HEK293T (cell line): ENCODE results near the gene ZDHHC7.

Experiments
- BHLHE40 ChIP-seq: fragments of 450-650 bp; IDR thresholded peaks from 2 replicates; pipeline ENCODE4 v1.6.1; 2016; ENCODE audit warnings: mild to moderate bottlenecking, moderate library complexity, borderline replicate concordance
- ELF4 ChIP-seq: fragments of 450-650 bp; IDR thresholded peaks from 2 replicates; pipeline ENCODE4 v1.6.1; 2017; ENCODE audit warnings: antibody characterized with exemption
- FOXA1 ChIP-seq: fragments of 450-650 bp; IDR thresholded peaks from 2 replicates; pipeline ENCODE4 v1.6.1; 2016; ENCODE audit warnings: mild to moderate bottlenecking
- FOXK2 ChIP-seq: fragments of 450-650 bp; IDR thresholded peaks from 2 replicates; pipeline ENCODE4 v1.6.1; 2016; ENCODE audit warnings: mild to moderate bottlenecking
- FOXM1 ChIP-seq: fragments of 450-650 bp; IDR thresholded peaks from 2 replicates; pipeline ENCODE4 v1.6.1; 2017; ENCODE audit warnings: mild to moderate bottlenecking, borderline replicate concordance
- HDGF ChIP-seq: fragments of 450-650 bp; IDR thresholded peaks from 2 replicates; pipeline ENCODE4 v1.6.1; 2017; ENCODE audit warnings: antibody characterized with exemption, borderline replicate concordance
- L3MBTL2 ChIP-seq: fragments of 450-650 bp; conservative IDR thresholded peaks from 2 replicates; pipeline ENCODE4 v1.6.1; 2016; ENCODE audit warnings: mild to moderate bottlenecking
- LEF1 ChIP-seq: fragments of 450-650 bp; IDR thresholded peaks from 2 replicates; pipeline ENCODE4 v1.6.1; 2017; ENCODE audit warnings: mild to moderate bottlenecking, borderline replicate concordance
- NFRKB ChIP-seq: fragments of 450-650 bp; IDR thresholded peaks from 2 replicates; pipeline ENCODE4 v1.6.1; 2016; ENCODE audit warnings: mild to moderate bottlenecking, moderate library complexity
- SP1 ChIP-seq: fragments of 450-650 bp; IDR thresholded peaks from 2 replicates; pipeline ENCODE4 v1.6.1; 2017
- SUZ12 ChIP-seq: fragments of 450-650 bp; IDR thresholded peaks from 2 replicates; pipeline ENCODE4 v1.6.1; 2016; ENCODE audit warnings: mild to moderate bottlenecking
- TARDBP ChIP-seq: fragments of 450-650 bp; IDR thresholded peaks from 2 replicates; pipeline ENCODE4 v1.6.1; 2016

DNA sequence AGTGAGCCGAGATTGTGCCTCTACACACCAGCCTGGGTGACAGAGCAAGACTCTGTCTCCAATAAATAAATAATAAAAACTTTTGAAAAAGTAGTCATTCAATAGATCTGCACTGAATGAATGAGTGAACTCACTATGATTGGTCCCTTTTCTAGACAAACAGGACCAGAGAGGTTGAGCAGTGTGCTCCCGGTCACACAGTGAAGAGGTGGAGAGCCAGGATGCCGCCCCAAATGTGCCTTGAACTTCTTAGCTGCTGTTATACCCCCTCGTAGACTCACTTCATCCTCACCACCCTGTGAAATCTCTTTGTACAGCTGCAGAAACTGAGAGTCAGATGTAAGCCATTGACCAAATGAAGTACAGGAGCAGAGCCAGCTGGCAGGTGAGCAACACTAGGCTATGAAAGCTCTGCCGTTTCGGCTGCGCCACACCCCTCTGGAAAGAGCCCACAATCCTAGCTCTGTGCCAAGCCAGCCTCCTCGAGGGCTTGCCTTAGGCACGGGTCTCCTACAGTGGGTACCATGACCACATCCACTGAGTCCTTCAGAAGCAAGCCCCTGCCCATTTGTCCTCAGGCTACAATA, 8.4 kb upstream of the ZDHHC7 start:
- TF ChIP-seq LEF1 (no peak), NFRKB (no peak), SUZ12 (no peak), FOXM1 (no peak), SP1 (no peak), FOXA1 (no peak), BHLHE40 (no peak), TARDBP (no peak), L3MBTL2 (no peak), FOXK2 (no peak), HDGF (no peak), ELF4 (no peak)
